Suprapubic skin (tissue), 3 donors: Measurements from ENCODE around the gene PLB1.

Source experiments
- POLR2AphosphoS5 ChIP-seq, 3 donors: sonication (generic); formaldehyde crosslinking; IDR thresholded peaks; one replicate each; pipeline ENCODE4 v1.6.1; 2017; ENCODE audit warnings: antibody characterized with exemption in 3 of 3
- TF ChIP-seq, protein P1 (sequence below), 2 donors: fragments of 200-600 bp in 1 of 2; fragments of 450-650 bp in 1 of 2; sonication (generic) in 1 of 2; IDR thresholded peaks; one replicate each; pipeline ENCODE4 v1.5.1; 2016 to 2019; ENCODE audit warnings: antibody characterized with exemption in 2 of 2, mild to moderate bottlenecking in 1 of 2, moderate library complexity in 1 of 2

DNA sequence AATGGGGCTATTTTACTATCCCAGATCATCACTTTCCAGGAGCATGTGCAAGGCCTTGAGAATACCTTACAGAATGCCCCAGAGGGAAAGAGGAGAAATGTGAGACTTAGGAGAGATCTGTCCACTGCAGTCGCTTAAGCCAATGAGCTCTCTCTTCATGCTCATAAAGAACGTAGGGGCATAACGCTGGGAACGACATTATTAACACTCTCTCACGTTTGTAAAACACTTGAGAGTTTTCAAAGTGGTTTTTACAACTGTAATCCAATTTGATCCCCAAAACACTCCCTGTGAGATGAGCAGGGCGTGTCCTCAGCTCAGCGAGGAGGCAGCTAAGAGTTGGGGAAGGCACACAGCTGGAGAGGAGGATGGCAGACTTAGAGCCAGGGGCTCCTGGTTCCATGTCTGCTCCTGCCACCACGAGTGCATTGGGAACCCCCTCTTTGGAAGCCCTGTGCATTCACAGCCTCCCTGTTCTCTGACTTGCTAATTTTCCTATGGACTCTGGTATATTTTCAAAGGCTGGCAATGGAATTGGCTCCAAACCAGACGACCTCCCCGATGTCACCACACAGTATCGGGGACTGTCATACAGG lies 97.4 kb downstream of the PLB1 start:
- no peak for TF ChIP-seq POLR2AphosphoS5 (IDR thresholded peaks at IDR 0.05)
- TF ChIP-seq, protein P1, sequence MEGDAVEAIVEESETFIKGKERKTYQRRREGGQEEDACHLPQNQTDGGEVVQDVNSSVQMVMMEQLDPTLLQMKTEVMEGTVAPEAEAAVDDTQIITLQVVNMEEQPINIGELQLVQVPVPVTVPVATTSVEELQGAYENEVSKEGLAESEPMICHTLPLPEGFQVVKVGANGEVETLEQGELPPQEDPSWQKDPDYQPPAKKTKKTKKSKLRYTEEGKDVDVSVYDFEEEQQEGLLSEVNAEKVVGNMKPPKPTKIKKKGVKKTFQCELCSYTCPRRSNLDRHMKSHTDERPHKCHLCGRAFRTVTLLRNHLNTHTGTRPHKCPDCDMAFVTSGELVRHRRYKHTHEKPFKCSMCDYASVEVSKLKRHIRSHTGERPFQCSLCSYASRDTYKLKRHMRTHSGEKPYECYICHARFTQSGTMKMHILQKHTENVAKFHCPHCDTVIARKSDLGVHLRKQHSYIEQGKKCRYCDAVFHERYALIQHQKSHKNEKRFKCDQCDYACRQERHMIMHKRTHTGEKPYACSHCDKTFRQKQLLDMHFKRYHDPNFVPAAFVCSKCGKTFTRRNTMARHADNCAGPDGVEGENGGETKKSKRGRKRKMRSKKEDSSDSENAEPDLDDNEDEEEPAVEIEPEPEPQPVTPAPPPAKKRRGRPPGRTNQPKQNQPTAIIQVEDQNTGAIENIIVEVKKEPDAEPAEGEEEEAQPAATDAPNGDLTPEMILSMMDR (IDR thresholded peaks at IDR 0.05), result no peak
